ENCODE measurements around the gene DDX31.
"Not testable (repeated sequence)": the region's sequence is repeated elsewhere in the genome, so short reads cannot be mapped to it uniquely, and the experiment has no call there.

The DDX31 gene

GRCh38 chr9:132571806-132572600, 97.8 kb downstream of the DDX31 start:
- Histone ChIP-seq H3K4me3 (replicated peaks; ENCODE audit: low read depth, low read length) (no peak overlapping the region), H3K36me3 (ENCODE audit: control insufficient read depth, insufficient read depth, low read length) (no peaks in the 10 kb centered on the region), H3K27me3 (replicated peaks; ENCODE audit: control insufficient read depth, insufficient read depth, low read length) (no peaks in the 10 kb centered on the region; the same call in none of the 2 replicates)
- no peak for DNase-seq (ENCODE audit: extremely low read depth, insufficient read length)
- TF ChIP-seq CTCF (IDR thresholded peaks at IDR 0.05; ENCODE audit: insufficient read depth, low read length, poor library complexity, severe bottlenecking): no peak

- not testable (repeated sequence) for H3K4me3 ChIP-seq (replicated peaks; ENCODE audit: low read depth, low read length); H3K36me3 ChIP-seq (ENCODE audit: control insufficient read depth, insufficient read depth, low read length); DNase-seq (ENCODE audit: extremely low read depth, insufficient read length); H3K27me3 ChIP-seq (replicated peaks; ENCODE audit: control insufficient read depth, insufficient read depth, low read length)
These were observed 101.0 kb downstream of the DDX31 start for GRCh38 chr9:132568787-132569186.

- TF ChIP-seq CTCF (IDR thresholded peaks at IDR 0.05; ENCODE audit: insufficient read depth, low read length, poor library complexity, severe bottlenecking): no peak
- H3K27me3 ChIP-seq (replicated peaks; ENCODE audit: control insufficient read depth, insufficient read depth, low read length): no peaks in the 10 kb centered on the region; the same call in none of the 2 replicates
- no peaks in the 10 kb centered on the region for H3K36me3 ChIP-seq (ENCODE audit: control insufficient read depth, insufficient read depth, low read length)
- no peak overlapping the region for H3K4me3 ChIP-seq (replicated peaks; ENCODE audit: low read depth, low read length)
- DNase-seq (ENCODE audit: extremely low read depth, insufficient read length): no peak
These were observed 105.3 kb downstream of the DDX31 start for GRCh38 chr9:132564526-132564925.

DNA sequence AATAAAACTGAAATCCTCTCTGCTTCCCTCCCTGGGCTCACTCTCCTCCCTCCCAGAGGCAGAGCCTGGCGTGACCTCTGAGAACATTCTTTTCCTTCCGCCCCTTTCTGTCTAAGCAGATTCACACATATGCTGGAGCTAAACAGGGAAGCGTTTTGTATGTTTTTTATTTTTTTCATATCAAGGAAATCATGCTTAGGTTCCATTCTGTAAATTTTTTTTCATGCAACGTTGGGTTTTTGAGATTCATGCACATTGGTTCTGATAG, 107.5 kb downstream of the DDX31 start:
- no peak for DNase-seq (ENCODE audit: extremely low read depth, insufficient read length)
- TF ChIP-seq CTCF (IDR thresholded peaks at IDR 0.05; ENCODE audit: insufficient read depth, low read length, poor library complexity, severe bottlenecking): no peak
- H3K27me3 ChIP-seq (replicated peaks; ENCODE audit: control insufficient read depth, insufficient read depth, low read length): no peaks in the 10 kb centered on the region; the same call in none of the 2 replicates
- H3K4me3 ChIP-seq (replicated peaks; ENCODE audit: low read depth, low read length): no peak overlapping the region
- no peaks in the 10 kb centered on the region for H3K36me3 ChIP-seq (ENCODE audit: control insufficient read depth, insufficient read depth, low read length)

DNA sequence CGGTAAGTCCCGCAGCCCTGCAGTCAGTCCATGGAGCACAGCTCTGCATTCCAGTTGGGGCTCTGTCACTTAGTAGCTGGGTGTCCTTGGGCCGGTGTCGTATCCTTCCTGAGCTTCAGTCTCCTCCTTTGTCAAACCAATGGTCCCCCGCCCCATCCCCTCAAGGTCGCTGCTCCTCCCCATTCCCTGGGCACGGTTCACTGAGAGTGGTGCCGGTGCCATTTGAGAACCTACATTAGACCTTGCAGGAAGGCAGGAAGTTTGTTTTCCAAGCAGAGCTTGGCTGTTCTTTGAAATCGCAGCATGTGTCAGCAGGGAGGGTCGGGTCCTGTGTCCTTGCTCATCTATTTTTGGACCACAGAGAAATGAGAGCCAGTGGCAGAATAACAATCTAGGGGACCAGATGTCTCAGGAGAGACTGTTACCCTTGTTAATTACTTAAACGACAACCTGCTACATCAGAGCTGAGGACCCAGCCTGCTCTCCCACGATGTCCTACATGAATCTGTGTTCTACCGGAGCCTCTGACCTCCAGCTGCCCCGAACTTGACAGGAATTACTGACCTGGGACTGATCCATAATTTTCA, 109.1 kb downstream of the DDX31 start:
- TF ChIP-seq CTCF (IDR thresholded peaks at IDR 0.05; ENCODE audit: insufficient read depth, low read length, poor library complexity, severe bottlenecking): no peak
- Histone ChIP-seq H3K4me3 (replicated peaks; ENCODE audit: low read depth, low read length) (no peak overlapping the region), H3K27me3 (replicated peaks; ENCODE audit: control insufficient read depth, insufficient read depth, low read length) (no peaks in the 10 kb centered on the region; the same call in 1 of the 2 replicates), H3K36me3 (ENCODE audit: control insufficient read depth, insufficient read depth, low read length) (no peaks in the 10 kb centered on the region)
- DNase-seq (ENCODE audit: extremely low read depth, insufficient read length): no peak

DNA sequence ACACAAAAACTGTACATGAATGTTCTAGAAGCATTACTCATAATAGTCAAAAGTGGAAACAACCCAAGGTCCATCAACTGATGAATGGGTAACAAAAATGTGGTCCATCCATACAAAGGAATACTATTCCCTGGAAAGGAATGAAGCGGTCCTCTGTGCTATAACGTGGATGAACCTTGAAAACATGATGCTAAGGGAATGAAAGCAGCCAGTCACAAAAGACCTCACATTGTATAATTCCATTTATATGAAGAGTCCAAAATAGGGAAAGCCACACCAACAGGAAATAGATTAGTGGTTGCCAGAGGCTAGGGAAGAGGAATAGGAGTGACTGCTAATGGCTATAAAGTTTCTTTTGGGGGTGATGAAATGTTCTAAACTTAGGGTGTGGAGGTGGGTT, 110.1 kb downstream of the DDX31 start:
- no peak for DNase-seq (ENCODE audit: extremely low read depth, insufficient read length)
- Histone ChIP-seq H3K36me3 (ENCODE audit: control insufficient read depth, insufficient read depth, low read length) (no peaks in the 10 kb centered on the region), H3K27me3 (replicated peaks; ENCODE audit: control insufficient read depth, insufficient read depth, low read length) (no peaks in the 10 kb centered on the region; the same call in 1 of the 2 replicates), H3K4me3 (replicated peaks; ENCODE audit: low read depth, low read length) (no peak overlapping the region)
- TF ChIP-seq CTCF (IDR thresholded peaks at IDR 0.05; ENCODE audit: insufficient read depth, low read length, poor library complexity, severe bottlenecking): no peak

Data from GM06990 (cell line).